Measurements from ENCODE around the gene MAML2.

MAML2 gene

GRCh38 chr11:96177146-96177545, 165.8 kb downstream of the MAML2 start:
- DNase-seq, result no peak

GRCh38 chr11:96173906-96174305, 169.1 kb downstream of the MAML2 start:
- no peak for DNase-seq

- no peak for DNase-seq
These were observed 169.6 kb downstream of the MAML2 start for GRCh38 chr11:96173422-96173821.

- no peak for DNase-seq
These were observed 170.4 kb downstream of the MAML2 start for GRCh38 chr11:96172604-96173003.

- DNase-seq, result no peak
These were observed 173.7 kb downstream of the MAML2 start for GRCh38 chr11:96169250-96169649.

GRCh38 chr11:96168623-96169022, 174.4 kb downstream of the MAML2 start:
- no peak for DNase-seq

- DNase-seq, result no peak
These were observed 175.2 kb downstream of the MAML2 start for GRCh38 chr11:96167787-96168186.

- DNase-seq, result no peak
These were observed 175.7 kb downstream of the MAML2 start for GRCh38 chr11:96167203-96167758.

- DNase-seq, result no peak
These were observed 180.0 kb downstream of the MAML2 start for GRCh38 chr11:96162816-96163499.

GRCh38 chr11:96161307-96162089, 181.5 kb downstream of the MAML2 start:
- DNase-seq, result no peak

- DNase-seq, result no peak
These were observed 182.2 kb downstream of the MAML2 start for GRCh38 chr11:96160732-96161306.

GRCh38 chr11:96159968-96160367, 183.0 kb downstream of the MAML2 start:
- no peak for DNase-seq

- DNase-seq, result no peak
These were observed 184.9 kb downstream of the MAML2 start for GRCh38 chr11:96158126-96158525.

- DNase-seq, result no peak
These were observed 185.5 kb downstream of the MAML2 start for GRCh38 chr11:96157517-96157873.

GRCh38 chr11:96156379-96156722, 186.6 kb downstream of the MAML2 start:
- DNase-seq, result no peak

- DNase-seq, result peak; percentile 84
These were observed 187.2 kb downstream of the MAML2 start for GRCh38 chr11:96155627-96156378.

- no peak for DNase-seq
These were observed 188.0 kb downstream of the MAML2 start for GRCh38 chr11:96154802-96155520.

- DNase-seq, result no peak
These were observed 190.4 kb downstream of the MAML2 start for GRCh38 chr11:96152623-96153022.

GRCh38 chr11:96151501-96151900, 191.5 kb downstream of the MAML2 start:
- DNase-seq, result no peak

- no peak for DNase-seq
These were observed 192.4 kb downstream of the MAML2 start for GRCh38 chr11:96150609-96151008.

- DNase-seq, result no peak
These were observed 193.0 kb downstream of the MAML2 start for GRCh38 chr11:96149743-96150555.

Data from stimulated activated CD4-positive, alpha-beta T cell treated with anti-CD3 and anti-CD28 coated beads, Interleukin-15, amount 100 ng/mL, for 24 hours (primary cell).